HG03097 (cell line): Measurements from ENCODE around the gene C1orf53.
A peak's percentile ranks its signal among the peaks of the same experiment; 100 is the strongest.
"Not testable (repeated sequence)": the region's sequence is repeated elsewhere in the genome, so short reads cannot be mapped to it uniquely, and the experiment has no call there.

Source experiments
- ATAC-seq: cut with Tn5 transposase; IDR thresholded peaks from one replicate; pipeline ENCODE4 v1.9.1; 2021; ENCODE audit not compliant: unreplicated experiment, low FRiP score

The C1orf53 gene

DNA sequence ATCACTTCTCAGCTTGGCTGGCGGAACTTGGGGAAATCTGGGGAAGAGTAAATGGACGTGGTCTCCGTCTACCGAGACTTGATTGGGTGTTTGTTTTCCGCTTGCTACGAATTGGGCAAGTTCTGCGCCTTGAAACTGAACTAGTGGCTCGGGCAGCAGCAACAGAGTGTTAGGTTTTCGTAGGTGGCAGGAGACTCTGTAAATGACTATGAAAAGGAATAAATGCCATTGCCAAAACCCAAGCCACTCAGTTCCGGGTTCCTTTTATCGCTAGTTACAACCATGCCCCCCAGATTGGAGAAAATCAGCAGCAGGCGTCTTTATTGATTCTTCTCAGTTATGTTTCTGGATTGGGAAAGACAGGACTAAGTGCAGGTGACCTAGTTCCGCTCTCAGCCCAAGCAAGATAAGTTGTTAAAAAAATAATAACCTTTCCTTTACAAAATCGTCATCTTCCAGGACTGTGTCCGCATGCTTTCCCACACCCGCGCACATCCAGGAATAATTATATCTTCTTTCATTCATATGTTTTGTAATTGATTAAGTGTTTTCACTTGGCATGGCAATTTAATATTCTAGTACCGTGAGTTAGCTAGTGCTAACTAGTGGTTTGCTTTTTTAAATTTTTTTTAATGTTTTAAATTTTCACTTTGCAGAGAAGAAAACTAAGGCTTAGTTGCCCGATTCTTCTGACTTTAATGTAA is 18.1 kb downstream of the C1orf53 start:
- ATAC-seq, result no peak

- no peak for ATAC-seq
Measured at GRCh38 chr1:197921235-197922069, 19.0 kb downstream of the C1orf53 start.

DNA sequence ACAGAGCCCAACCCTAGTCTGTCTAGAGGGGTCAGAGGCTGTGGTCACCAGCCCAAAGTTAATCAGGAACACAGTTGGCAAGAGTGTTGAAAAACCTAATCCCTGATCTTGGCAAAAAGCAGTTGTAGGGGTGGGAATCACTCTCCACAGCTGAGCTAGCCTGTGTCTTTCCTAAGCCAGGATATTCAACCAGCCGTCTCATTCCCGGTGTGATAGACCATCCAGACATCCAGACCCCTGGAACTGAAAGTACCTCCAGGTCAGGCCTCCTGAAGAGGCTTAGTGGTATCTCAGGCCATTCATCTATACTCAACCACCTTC is 19.6 kb downstream of the C1orf53 start:
- ATAC-seq, result no peak

DNA sequence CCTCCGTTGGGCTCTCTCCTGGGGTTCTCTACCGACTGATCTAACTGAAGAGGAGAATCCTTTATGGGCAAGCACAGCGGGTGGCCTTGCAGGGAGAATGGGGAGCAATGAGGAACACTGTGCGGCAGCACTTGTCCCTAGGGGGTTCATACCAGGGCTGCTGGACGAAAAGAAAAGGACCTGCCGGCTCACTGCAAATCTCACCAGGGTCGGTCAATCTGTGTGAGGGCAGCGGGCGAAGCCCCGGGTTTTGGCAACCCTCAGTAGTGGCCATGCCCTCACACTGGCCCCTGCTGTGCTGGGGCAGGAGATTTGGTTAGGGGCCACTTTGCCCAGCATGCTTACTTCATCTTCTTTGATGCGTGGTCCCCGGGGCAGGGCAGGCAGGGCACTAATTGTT is 20.6 kb downstream of the C1orf53 start:
- ATAC-seq, result no peak

- peak; percentile 74 for ATAC-seq
Measured at GRCh38 chr1:197924516-197925123, 22.2 kb downstream of the C1orf53 start.

- no peak for ATAC-seq
Measured at GRCh38 chr1:197927908-197928665, 25.7 kb downstream of the C1orf53 start.

- ATAC-seq, result no peak
Measured at GRCh38 chr1:197928849-197929336, 26.5 kb downstream of the C1orf53 start.

- no peak for ATAC-seq
Measured at GRCh38 chr1:197933016-197933415, 30.6 kb downstream of the C1orf53 start.

GRCh38 chr1:197933647-197934046 is 31.2 kb downstream of the C1orf53 start:
- ATAC-seq, result no peak

DNA sequence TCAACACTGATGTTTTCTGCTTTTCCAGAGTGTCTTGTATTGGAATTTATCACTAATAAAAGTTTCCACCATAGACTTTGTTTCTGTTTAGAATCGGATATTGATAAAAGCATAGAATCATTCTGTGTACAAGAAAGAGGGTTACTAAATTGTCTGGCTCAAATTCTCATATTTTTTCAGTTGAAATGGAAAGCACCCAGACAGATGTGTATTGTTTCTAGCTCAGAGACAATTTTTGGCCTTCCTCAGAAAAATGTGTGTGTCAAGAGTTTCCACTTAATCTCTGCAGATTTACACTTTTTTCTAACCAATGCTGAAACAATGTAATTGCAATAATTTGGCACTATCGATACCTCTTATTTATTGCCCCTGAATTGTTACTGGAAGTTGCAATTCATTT is 35.0 kb downstream of the C1orf53 start:
- no peak for ATAC-seq

- ATAC-seq, result no peak
Measured at GRCh38 chr1:197937892-197938291, 35.5 kb downstream of the C1orf53 start.

- not testable (repeated sequence) for ATAC-seq
Measured at GRCh38 chr1:197939159-197939980, 36.9 kb downstream of the C1orf53 start.

DNA sequence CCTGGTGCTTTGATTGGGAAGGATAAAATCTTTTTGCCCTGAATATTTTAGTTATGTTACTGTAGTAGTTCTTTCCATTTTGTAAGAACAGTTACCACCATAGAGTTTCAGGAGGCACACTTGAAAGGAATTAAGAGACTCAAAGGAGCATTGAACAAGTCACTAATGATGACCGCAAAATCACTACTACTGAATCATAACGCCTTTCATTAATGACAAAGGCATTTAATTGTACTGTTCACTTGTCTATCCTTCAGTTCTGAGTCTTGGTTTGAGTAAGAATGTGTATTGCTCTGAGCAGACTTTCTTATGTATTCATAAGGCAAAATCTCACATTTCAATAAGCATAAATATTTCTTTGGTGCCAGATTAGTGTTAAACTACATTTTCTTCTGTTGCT is 39.6 kb downstream of the C1orf53 start:
- ATAC-seq, result no peak

- ATAC-seq, result no peak
Measured at GRCh38 chr1:197944485-197944884, 42.1 kb downstream of the C1orf53 start.

DNA sequence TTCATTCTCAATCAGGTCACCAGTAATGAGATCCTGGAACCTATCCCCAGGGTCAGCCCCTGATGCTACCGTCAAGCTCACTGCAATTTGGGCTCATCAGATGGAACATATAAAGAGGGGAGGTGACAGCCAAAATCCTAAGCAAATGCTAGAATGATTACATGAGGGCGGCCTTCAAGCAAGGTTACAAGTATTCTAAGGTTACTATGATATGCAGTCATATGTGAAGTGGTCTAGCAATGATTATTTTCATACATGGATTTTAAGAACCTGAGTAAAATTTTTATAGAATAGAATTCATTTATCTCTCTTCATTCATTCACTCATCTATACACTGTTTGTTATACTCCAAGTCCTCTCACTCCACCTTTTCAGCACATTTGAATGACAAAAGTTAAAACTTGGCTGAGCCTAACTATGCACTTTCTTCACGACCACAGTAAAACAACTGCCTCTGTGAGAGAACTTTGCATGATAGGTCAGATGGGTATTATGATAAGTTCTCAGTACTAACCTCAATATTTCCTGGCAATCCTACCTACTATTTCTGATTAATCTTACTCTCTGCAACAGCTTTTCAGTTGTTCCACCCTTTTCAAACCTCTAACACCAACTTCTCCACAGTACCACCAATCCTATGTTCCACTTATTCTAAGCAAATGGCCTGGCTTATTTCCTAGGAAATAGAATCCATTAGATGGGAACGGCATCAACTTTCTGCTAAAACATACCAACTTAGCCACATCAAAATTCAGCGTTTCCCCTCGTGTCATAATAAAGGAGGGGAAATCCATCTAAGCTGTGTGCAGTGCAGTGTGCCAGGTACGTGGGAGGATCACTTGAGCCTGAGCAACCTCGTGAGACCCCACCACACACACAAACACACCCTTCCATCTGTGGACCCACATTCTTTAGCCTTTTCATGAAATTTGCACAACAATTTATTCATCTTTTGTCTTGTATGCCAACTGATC is 46.8 kb downstream of the C1orf53 start:
- ATAC-seq, result no peak

DNA sequence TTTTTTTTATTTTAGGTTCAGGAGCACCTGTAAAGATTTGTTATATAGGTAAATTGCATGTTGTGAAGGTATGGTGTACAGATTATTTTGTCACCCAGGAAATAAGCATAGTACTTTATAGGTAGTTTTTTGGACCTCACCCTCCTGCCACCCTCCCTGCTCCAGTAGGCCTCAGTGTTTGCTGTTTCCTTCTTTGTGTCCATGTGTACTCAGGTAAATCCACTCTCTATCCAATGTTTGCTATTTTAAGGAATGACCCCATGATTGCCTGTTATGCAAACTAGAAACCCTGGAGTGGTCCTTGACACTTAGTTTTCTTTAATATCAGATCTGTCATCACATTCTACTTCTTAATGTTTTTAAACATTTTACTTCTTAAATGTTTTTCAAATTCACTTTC is 48.7 kb downstream of the C1orf53 start:
- ATAC-seq, result no peak

GRCh38 chr1:197951617-197952175 is 49.3 kb downstream of the C1orf53 start:
- no peak for ATAC-seq

GRCh38 chr1:197953472-197953871 is 51.0 kb downstream of the C1orf53 start:
- not testable (repeated sequence) for ATAC-seq
